ENCODE measurements around the gene GJD2.
A peak's percentile ranks its signal among the peaks of the same experiment; 100 is the strongest.

Gene GJD2

DNA sequence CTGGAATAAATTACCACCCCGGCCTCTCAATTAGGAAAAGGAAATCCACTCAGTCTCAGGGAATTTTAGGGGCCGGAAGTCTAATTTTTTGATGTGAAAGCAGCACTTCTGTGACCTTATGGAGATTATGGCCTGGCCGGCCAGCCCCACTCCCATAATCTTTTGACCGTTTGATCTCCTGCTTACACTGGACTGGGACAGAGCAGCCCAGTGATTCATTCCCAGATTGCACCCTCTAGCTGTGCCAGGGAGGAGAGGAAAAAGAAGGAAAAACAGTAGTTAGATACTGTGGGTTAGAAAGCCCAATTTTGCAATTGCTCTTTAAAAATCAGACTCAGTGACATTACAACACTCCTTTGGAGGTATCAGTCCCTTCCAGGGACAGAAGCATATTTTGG lies 32.4 kb downstream of the GJD2 start:
- no peak overlapping the region for H3K4me3 ChIP-seq (ENCODE audit: control insufficient read depth, low read depth, low read length)
- TF ChIP-seq, protein P1, sequence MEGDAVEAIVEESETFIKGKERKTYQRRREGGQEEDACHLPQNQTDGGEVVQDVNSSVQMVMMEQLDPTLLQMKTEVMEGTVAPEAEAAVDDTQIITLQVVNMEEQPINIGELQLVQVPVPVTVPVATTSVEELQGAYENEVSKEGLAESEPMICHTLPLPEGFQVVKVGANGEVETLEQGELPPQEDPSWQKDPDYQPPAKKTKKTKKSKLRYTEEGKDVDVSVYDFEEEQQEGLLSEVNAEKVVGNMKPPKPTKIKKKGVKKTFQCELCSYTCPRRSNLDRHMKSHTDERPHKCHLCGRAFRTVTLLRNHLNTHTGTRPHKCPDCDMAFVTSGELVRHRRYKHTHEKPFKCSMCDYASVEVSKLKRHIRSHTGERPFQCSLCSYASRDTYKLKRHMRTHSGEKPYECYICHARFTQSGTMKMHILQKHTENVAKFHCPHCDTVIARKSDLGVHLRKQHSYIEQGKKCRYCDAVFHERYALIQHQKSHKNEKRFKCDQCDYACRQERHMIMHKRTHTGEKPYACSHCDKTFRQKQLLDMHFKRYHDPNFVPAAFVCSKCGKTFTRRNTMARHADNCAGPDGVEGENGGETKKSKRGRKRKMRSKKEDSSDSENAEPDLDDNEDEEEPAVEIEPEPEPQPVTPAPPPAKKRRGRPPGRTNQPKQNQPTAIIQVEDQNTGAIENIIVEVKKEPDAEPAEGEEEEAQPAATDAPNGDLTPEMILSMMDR (conservative IDR thresholded peaks at IDR 0.05; ENCODE audit: control insufficient read depth, insufficient read depth, low read depth, low read length), result peak; percentile 21
- DNase-seq (ENCODE audit: low read depth), result peak; percentile 23

DNA sequence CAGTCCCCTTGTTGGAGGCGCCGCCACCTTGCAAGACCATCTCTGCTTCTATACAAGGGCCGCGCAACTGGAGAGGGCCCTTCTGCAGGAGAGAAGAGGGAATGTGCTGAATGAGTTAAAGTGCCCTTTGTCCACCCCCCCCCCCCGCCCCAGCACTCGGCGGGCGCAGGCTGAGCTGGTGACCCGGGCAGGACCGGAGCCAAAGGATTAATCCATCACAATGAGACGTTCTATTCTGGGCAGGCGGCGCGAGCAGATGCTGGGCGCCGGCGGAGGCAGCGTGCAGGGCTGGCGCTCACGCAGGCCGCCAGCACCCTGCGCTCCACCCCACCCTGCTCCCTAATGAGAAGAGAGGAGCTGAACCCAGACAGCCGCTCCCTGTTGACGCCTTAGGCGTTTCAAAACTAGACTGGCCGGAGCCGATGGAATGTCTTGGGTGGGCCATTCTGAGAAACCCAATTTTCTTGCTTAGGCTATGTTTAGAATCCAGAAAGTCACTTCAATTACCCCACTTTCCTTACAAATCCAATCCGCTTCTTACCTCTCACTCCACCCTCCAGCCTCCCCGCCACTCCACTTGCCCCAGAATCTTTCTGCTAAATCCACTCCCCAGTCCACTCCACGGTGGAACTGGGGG lies 32.9 kb downstream of the GJD2 start:
- H3K4me3 ChIP-seq (ENCODE audit: control insufficient read depth, low read depth, low read length), result peak overlapping the region; percentile 15
- TF ChIP-seq, protein P1 (conservative IDR thresholded peaks at IDR 0.05; ENCODE audit: control insufficient read depth, insufficient read depth, low read depth, low read length), result no peak
- peak; percentile 12 for DNase-seq (ENCODE audit: low read depth)

DNA sequence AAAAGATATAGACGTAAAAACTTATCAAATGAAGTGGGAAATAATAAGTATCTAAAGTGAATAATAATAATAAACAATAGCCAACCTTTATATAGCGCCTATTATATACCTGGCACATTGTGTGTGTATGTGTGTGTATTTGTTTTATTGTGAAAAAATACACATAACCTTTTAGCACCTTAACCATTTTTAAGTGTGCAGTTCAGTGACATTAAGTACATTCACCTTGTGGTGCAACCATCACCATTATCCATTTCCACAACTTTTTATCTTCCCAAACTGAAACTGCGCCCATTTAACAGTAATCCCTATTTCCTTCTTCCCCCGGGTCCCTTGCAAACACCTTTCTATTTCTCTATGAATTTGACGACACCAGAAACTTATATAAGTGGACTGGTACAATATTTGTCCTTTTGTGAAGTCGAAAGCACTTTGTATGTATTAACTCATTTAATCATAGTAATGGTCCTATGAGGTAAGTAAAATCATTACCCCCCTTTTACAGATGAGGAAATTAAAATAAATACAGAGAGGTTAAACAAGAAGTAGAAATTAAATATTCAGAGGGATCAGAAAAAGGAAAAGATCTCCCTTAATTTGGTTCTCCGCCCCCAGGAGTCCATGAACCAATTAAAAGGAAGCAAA lies 33.5 kb downstream of the GJD2 start:
- TF ChIP-seq, protein P1 (conservative IDR thresholded peaks at IDR 0.05; ENCODE audit: control insufficient read depth, insufficient read depth, low read depth, low read length), result no peak
- no peak for DNase-seq (ENCODE audit: low read depth)
- no peak overlapping the region for H3K4me3 ChIP-seq (ENCODE audit: control insufficient read depth, low read depth, low read length)

DNA sequence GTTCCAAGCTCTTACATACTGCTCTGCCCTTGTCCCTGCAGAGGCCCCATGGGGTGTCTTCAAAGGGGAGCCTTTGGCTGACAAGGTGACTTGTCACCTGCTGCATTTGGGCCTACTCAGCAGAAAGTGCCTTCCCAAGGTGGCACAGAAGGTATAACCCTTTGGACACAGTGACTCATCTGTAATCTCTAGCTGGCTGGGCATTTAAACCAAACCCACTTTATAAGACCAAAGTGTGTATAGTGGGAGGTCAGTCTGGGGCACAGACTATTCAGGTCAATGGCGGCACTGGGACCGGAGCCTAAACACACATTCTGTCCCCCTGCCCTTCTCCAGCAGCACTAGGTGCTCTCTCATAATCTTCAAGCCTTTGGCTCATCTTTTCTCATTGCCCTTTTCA lies 35.1 kb downstream of the GJD2 start:
- TF ChIP-seq, protein P1 (conservative IDR thresholded peaks at IDR 0.05; ENCODE audit: control insufficient read depth, insufficient read depth, low read depth, low read length), result no peak

DNA sequence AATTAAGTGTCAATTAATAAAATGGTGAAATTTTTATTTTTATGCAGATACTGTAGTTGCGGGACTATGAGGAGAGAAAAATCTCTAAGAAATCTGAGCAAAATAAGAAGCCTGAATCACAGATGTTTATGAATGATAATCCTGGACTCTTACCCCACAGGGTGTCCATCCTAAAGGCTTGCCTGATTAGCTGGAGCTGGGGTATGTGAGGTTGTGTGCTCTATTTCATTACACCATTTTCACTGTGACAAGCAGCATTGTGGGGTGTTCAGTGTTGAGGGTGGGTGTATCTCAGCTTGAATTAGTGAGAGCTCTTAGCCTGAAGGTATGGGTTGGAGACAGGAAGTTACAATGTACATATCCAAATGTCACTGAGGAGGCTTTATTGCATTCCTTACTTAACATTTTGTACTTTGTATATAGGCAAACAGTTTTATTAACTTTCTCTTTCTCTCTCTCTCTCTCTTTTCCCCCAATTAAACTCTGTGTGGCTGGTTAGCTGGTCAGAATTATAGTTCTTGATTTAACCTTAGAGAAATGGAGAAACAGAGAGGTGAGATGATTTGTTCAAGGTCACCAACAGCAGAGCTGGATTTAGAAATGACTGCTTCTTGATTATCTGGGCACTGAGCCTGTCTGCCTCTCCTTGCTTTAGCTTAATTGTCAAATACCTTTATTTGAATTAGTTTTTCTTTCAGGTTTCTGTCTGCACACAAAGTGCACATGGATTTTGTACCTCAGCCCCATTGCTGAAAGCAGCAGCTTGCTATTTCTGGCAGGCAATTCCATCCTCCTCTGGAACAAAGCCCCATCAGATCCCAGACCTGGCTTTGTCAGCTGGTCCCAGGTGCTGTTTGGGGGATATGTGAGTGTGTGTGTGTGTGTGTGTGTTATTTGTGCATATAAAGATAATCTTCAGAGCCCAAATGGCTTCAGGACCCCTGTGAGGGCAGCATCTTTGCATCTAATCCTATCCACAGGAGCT lies 35.8 kb downstream of the GJD2 start:
- DNase-seq (ENCODE audit: low read depth), result no peak
- TF ChIP-seq, protein P1 (conservative IDR thresholded peaks at IDR 0.05; ENCODE audit: control insufficient read depth, insufficient read depth, low read depth, low read length), result no peak
- no peak overlapping the region for H3K4me3 ChIP-seq (ENCODE audit: control insufficient read depth, low read depth, low read length)

More for the DNA sequence above, 35.1 kb downstream of the GJD2 start:
- DNase-seq (ENCODE audit: low read depth), result no peak
- H3K4me3 ChIP-seq (ENCODE audit: control insufficient read depth, low read depth, low read length), result no peak overlapping the region

DNA sequence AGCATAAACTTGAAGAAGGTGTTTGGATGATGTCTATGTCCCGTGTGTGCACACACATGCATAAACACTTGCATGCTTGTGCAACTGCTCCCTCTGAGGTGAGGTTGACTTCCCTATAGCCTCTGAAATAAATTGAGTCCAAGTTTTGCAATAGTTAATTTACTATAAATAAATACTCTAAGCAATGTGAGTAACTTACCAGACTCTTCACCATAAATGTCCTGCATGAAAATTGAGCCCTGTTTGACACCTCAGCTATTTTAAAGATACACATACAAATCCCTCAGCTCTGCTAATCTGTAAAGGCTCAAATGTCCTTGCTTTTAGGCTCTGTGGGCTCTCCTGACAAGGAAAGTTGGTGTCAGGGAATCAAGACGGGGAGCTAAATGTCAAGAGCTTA lies 37.1 kb downstream of the GJD2 start:
- TF ChIP-seq, protein P1 (conservative IDR thresholded peaks at IDR 0.05; ENCODE audit: control insufficient read depth, insufficient read depth, low read depth, low read length), result no peak
- DNase-seq (ENCODE audit: low read depth), result no peak
- H3K4me3 ChIP-seq (ENCODE audit: control insufficient read depth, low read depth, low read length), result no peak overlapping the region

Data from fibroblast of mammary gland (primary cell).